H1 (cell line): Measurements from ENCODE around the gene MAPK11. TPM values are rescaled to one million over a fixed set of nuclear protein-coding genes. Genes with fewer than 3 reads are reported as not detected.
A peak's percentile ranks its signal among the peaks of the same experiment; 100 is the strongest.

ENCODE experiments used
- CHD2 ChIP-seq: IDR thresholded peaks from 2 replicates; pipeline ENCODE4 v1.6.1; 2012; ENCODE audit warnings: low read length, improper control_type of control experiment
- CTCF ChIP-seq, 3 experiments: IDR thresholded peaks; 1 replicate in 2 of 3; 2 replicates in 1 of 3; pipeline versions ENCODE4 v1.5.1 to v1.6.1; 2011; ENCODE audit warnings: low read length in 3 of 3, mild to moderate bottlenecking in 3 of 3, inconsistent platforms in 2 of 3, low read depth in 1 of 3, moderate library complexity in 1 of 3; ENCODE audit not compliant: insufficient read depth in 1 of 3; ENCODE audit errors: control extremely low read depth in 1 of 3
- EGR1 ChIP-seq: IDR thresholded peaks from 2 replicates; pipeline ENCODE4 v1.6.1; 2011; ENCODE audit warnings: low read depth, low read length, borderline replicate concordance
- EP300 ChIP-seq, 2 experiments: IDR thresholded peaks; 1 replicate in 1 of 2; 2 replicates in 1 of 2; pipeline ENCODE4 v1.6.1; 2011 to 2012; ENCODE audit warnings: low read depth in 2 of 2, low read length in 2 of 2, mild to moderate bottlenecking in 2 of 2, borderline replicate concordance in 1 of 2, inconsistent platforms in 1 of 2, moderate library complexity in 1 of 2
- EZH2 ChIP-seq: fragments of 200-600 bp; sonication (generic); IDR thresholded peaks from 2 replicates; pipeline ENCODE4 v1.7.1; 2012; ENCODE audit warnings: low read depth, mild to moderate bottlenecking, moderate library complexity, low read length, inconsistent platforms; ENCODE audit not compliant: severe bottlenecking
- GTF2F1 ChIP-seq: IDR thresholded peaks from 2 replicates; pipeline ENCODE4 v1.6.1; 2012; ENCODE audit warnings: low read depth, low read length, improper control_type of control experiment, borderline replicate concordance
- HDAC2 ChIP-seq, 2 experiments: fragments of 300-600 bp in 1 of 2; sonication (generic) in 1 of 2; IDR thresholded peaks; 2 replicates each; pipeline ENCODE4 v1.6.1; 2011 to 2012; ENCODE audit warnings: low read depth in 2 of 2, low read length in 2 of 2, mild to moderate bottlenecking in 2 of 2, moderate library complexity in 2 of 2, borderline replicate concordance in 1 of 2, inconsistent platforms in 1 of 2
- KDM4A ChIP-seq: IDR thresholded peaks from one replicate; pipeline ENCODE4 v1.7.1; 2012; ENCODE audit warnings: low read depth, mild to moderate bottlenecking, moderate library complexity, low read length, inconsistent platforms; ENCODE audit not compliant: severe bottlenecking
- POLR2A ChIP-seq, 2 experiments: IDR thresholded peaks; 1 replicate in 1 of 2; 2 replicates in 1 of 2; pipeline ENCODE4 v1.6.1; 2011; ENCODE audit warnings: low read depth in 2 of 2, low read length in 2 of 2, mild to moderate bottlenecking in 2 of 2; ENCODE audit errors: control extremely low read depth in 1 of 2
- POLR2AphosphoS5 ChIP-seq: IDR thresholded peaks from 2 replicates; pipeline ENCODE4 v1.6.1; 2011; ENCODE audit warnings: low read depth, low read length
- RFX5 ChIP-seq: IDR thresholded peaks from 2 replicates; pipeline ENCODE4 v1.6.1; 2011; ENCODE audit warnings: low read depth, low read length, improper control_type of control experiment, borderline replicate concordance
- SAP30 ChIP-seq: fragments of 300-600 bp; sonication (generic); IDR thresholded peaks from 2 replicates; pipeline ENCODE4 v1.7.1; 2012; ENCODE audit warnings: low read length, moderate library complexity, mild to moderate bottlenecking, inconsistent platforms; ENCODE audit not compliant: insufficient read depth, insufficient replicate concordance
- SP1 ChIP-seq: IDR thresholded peaks from 2 replicates; pipeline ENCODE4 v1.6.1; 2011; ENCODE audit warnings: low read depth, low read length
- SRF ChIP-seq: IDR thresholded peaks from 2 replicates; pipeline ENCODE4 v1.6.1; 2011; ENCODE audit warnings: mild to moderate bottlenecking, low read depth, low read length, moderate library complexity
- TAF1 ChIP-seq: IDR thresholded peaks from 2 replicates; pipeline ENCODE4 v1.6.1; 2011; ENCODE audit warnings: mild to moderate bottlenecking, low read depth, low read length
- TEAD4 ChIP-seq: IDR thresholded peaks from 2 replicates; pipeline ENCODE4 v1.6.1; 2012; ENCODE audit warnings: low read depth, low read length, inconsistent platforms, mixed read lengths
- USF2 ChIP-seq: IDR thresholded peaks from 2 replicates; pipeline ENCODE4 v1.6.1; 2011; ENCODE audit warnings: low read length, improper control_type of control experiment
- YY1 ChIP-seq: IDR thresholded peaks from 2 replicates; pipeline ENCODE4 v1.6.1; 2011; ENCODE audit warnings: low read depth, mild to moderate bottlenecking, low read length
- polyA plus RNA-seq, 7 experiments: library from polyadenylated mRNA; depleted of rRNA in 3 of 7; stranded (reverse) in 5 of 7; unstranded in 2 of 7; fragments of >200 nt in 5 of 7; fragments of 200-250 nt in 2 of 7; gene quantifications; 1 replicate in 5 of 7; 2 replicates in 1 of 7; 4 replicates in 1 of 7; pipeline versions ENCODE4 v1.2.1 to v1.2.3, GENCODE V29; 2011 to 2013; ENCODE audit warnings: missing spikeins in 2 of 7, mixed read lengths in 2 of 7
- total RNA-seq: library from RNA; stranded (reverse); fragmentation: NEBNext Ultra II Directional; extraction: Animal tissue kit (Norgen Biotek cat#: 25700); gene quantifications from 2 replicates; pipeline ENCODE4 v1.2.1, GENCODE V29; 2021
- TF ChIP-seq, protein P1 (sequence below): IDR thresholded peaks from 2 replicates; pipeline ENCODE4 v1.6.1; 2012; ENCODE audit warnings: inconsistent platforms

Gene MAPK11
- total and polyA plus RNA-seq, 2 of the 8 experiments (the other 6 are each of a cell fraction or from before 2014, with no cell fraction given): 0.70 to 1.5 TPM

GRCh38 chr22:50250555-50251476, 19.4 kb downstream of the MAPK11 start, which contains the start of gene HDAC10 (continued):
- TF ChIP-seq GTF2F1: no peak
- TF ChIP-seq POLR2A (IDR thresholded peaks at IDR 0.05; ENCODE audit: control extremely low read depth in 1 of 2, low read depth in 2 of 2, low read length in 2 of 2): peak in 1 of 2 experiments; percentile 44; a peak in 2 of 3 replicates
- TF ChIP-seq EP300 (IDR thresholded peaks at IDR 0.05; ENCODE audit: borderline replicate concordance in 1 of 2, low read depth in 2 of 2, low read length in 2 of 2): no peak
- no peak for TF ChIP-seq USF2
- no peak for TF ChIP-seq SAP30
- TF ChIP-seq YY1: no peak
- TF ChIP-seq TEAD4: no peak
- TF ChIP-seq SP1: no peak
- TF ChIP-seq RFX5: no peak
- TF ChIP-seq POLR2AphosphoS5: peak; percentile 44; the same call in 1 of the 2 replicates
- no peak for TF ChIP-seq KDM4A
- TF ChIP-seq CTCF (IDR thresholded peaks at IDR 0.05; ENCODE audit: control extremely low read depth in 1 of 3, insufficient read depth in 1 of 3, low read depth in 1 of 3, low read length in 3 of 3): no peak
- 0 out of 4 replicates have a peak, but pooled peaks of 1 of the 2 experiments have one; percentile 45 for TF ChIP-seq HDAC2 (IDR thresholded peaks at IDR 0.05; ENCODE audit: borderline replicate concordance in 1 of 2, low read depth in 2 of 2, low read length in 2 of 2)
- TF ChIP-seq TAF1: 0 out of 2 replicates have a peak, but pooled peaks have one; percentile 20
- TF ChIP-seq SRF: no peak
- TF ChIP-seq EZH2: no peak
- TF ChIP-seq, protein P1, sequence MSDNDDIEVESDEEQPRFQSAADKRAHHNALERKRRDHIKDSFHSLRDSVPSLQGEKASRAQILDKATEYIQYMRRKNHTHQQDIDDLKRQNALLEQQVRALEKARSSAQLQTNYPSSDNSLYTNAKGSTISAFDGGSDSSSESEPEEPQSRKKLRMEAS: peak; percentile 16
- no peak for TF ChIP-seq EGR1
- peak; percentile 89 for TF ChIP-seq CHD2
